Adrenal gland (tissue), 5 donors: ENCODE measurements around the gene SLC16A13.

Experiments used
- CTCF ChIP-seq, 6 experiments: fragments of 450-650 bp in 4 of 6; fragments of 200-600 bp in 2 of 6; sonication (generic) in 1 of 6; IDR thresholded peaks; 1 replicate in 5 of 6; 2 replicates in 1 of 6; pipeline versions ENCODE4 v1.5.1 to v1.8.0; 2016 to 2021; ENCODE audit warnings: antibody characterized with exemption in 6 of 6, mild to moderate bottlenecking in 2 of 6, moderate library complexity in 1 of 6
- POLR2A ChIP-seq, 2 donors: fragments of 450-650 bp; IDR thresholded peaks; one replicate each; pipeline ENCODE4 v1.6.1; 2017; ENCODE audit warnings: antibody characterized with exemption in 2 of 2, mild to moderate bottlenecking in 2 of 2, moderate library complexity in 1 of 2
- donor health status: DM: no; HTN: no; CAD: no.

DNA sequence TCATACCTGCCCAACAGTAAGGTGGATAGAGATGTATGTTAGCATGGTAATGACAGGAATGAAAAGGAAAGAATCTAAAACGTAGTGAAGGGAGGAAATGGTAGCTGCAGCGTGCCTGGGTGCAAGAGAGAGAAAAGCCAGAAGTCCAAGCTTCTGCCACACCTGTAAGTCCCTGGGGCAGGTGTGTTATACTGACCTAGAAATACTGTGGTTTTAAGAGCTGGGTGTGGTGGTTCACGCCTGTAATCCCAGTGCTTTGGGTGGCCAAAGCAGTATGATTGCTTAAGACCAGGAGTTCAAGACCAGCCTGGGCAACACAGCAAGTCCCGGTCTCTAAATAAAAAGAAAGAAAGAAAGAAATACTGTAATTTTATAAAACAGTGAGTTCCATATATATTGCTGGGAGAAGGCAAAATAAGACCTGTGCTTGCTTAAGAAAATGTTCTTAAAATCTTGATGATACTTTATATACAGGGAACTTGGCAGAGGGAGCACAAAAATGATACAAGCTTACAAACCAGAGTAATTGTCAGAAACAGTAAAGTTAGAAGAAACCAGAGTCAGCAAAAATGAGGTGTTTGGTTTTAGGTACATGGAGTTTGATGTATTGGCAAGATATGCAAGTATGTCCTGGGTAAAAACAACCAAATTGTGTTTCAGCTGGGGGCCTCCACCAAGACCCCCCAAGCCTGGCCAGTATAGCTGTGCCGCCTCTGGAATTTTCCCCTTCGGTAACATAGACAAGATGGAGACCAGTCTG lies 33.3 kb upstream of the SLC16A13 start:
- no peak for TF ChIP-seq CTCF (IDR thresholded peaks at IDR 0.05)
- TF ChIP-seq POLR2A (IDR thresholded peaks at IDR 0.05): no peak
